Activated B cell treated with CpG ODN at 0.5 μM for 24 hours (primary cell): Measurements from ENCODE around the gene PPFIBP1. TPM values are rescaled to one million over a fixed set of nuclear protein-coding genes. Genes with fewer than 3 reads are reported as not detected.
"Not testable (repeated sequence)": the region's sequence is repeated elsewhere in the genome, so short reads cannot be mapped to it uniquely, and the experiment has no call there.

ENCODE experiments used
- ATAC-seq: fragments of 200-7000 bp; cut with Tn5 transposase; one replicate; pipeline ENCODE4 v1.10.0; 2021; ENCODE audit warnings: low read depth, mild to moderate bottlenecking, moderate library complexity
- CTCF ChIA-PET: fragments of 350-600 bp; sonication (Branson Sonifier 250); formaldehyde crosslinking; loops from one replicate; lab custom pipeline; 2021; ENCODE audit warnings: antibody characterized with exemption; lab: Charles Lee
- POLR2A ChIA-PET: fragments of 350-600 bp; sonication (Branson Sonifier 250); formaldehyde crosslinking; loops from one replicate; lab custom pipeline; 2021; ENCODE audit warnings: antibody characterized with exemption; lab: Charles Lee
- DNase-seq: peaks from one replicate; pipeline ENCODE4 v3.0.0; 2022
- H3K27ac Mint-ChIP-seq: one replicate; pipeline ENCODE4 v1.8.0; 2020; ENCODE audit warnings: mixed read lengths
- H3K27me3 Mint-ChIP-seq: one replicate; pipeline ENCODE4 v1.8.0; 2021; ENCODE audit warnings: mixed read lengths
- H3K36me3 Mint-ChIP-seq: one replicate; pipeline ENCODE4 v1.8.0; 2021; ENCODE audit warnings: low read depth, mixed read lengths
- H3K4me1 Mint-ChIP-seq: one replicate; pipeline ENCODE4 v1.8.0; 2021; ENCODE audit warnings: mixed read lengths
- H3K4me3 Mint-ChIP-seq: one replicate; pipeline ENCODE4 v1.8.0; 2020; ENCODE audit warnings: mild to moderate bottlenecking, mixed read lengths
- H3K9me3 Mint-ChIP-seq: one replicate; pipeline ENCODE4 v1.8.0; 2020; ENCODE audit warnings: mixed read lengths
- CTCF ChIP-seq: fragments of 200-600 bp; IDR thresholded peaks from one replicate; pipeline ENCODE4 v1.8.0; 2022; ENCODE audit warnings: antibody characterized with exemption, mild to moderate bottlenecking
- intact Hi-C: fragments of 100-400 bp; cut with micrococcal nuclease; formaldehyde crosslinking; loops from one replicate; pipeline ENCODE4 v1.15.1; 2024
- total RNA-seq: library from RNA; stranded (reverse); gene quantifications from 2 replicates; pipeline ENCODE4 v1.2.3, GENCODE V29; 2022

Gene PPFIBP1
- total RNA-seq, 1 donor from 2014 or later = 8.1 TPM

- no peak for TF ChIP-seq CTCF
- ChIA-PET POLR2A (no interaction called here), CTCF (interaction anchor here (0.8 to 3.2 kb wide), 6 partner anchors 8 to 208 kb away, joined by 3 to 23 read pairs (median 6); partner anchors contain the start of genes KLHL42 and MANSC4)
- Mint-ChIP-seq H3K9me3 (no peaks in the 10 kb centered on the region), H3K4me1 (no peaks in the 10 kb centered on the region), H3K4me3 (no peak overlapping the region), H3K36me3 (peaks cover 62% of the 10 kb centered on the region), H3K27ac (no peak overlapping the region), H3K27me3 (no peaks in the 10 kb centered on the region)
- ATAC-seq (no peak), DNase-seq (no peak)
- intact Hi-C loops = loop anchor here (1.0 to 5.0 kb wide), 3 partner anchors 49 to 207 kb away; partner anchors contain the start of genes KLHL42 and MANSC4
These were observed 209.8 kb downstream of the PPFIBP1 start for GRCh38 chr12:27733791-27734190.

- CTCF ChIA-PET = interaction anchor here (2.1 to 3.2 kb wide), 3 partner anchors 45 to 207 kb away, joined by 5 to 23 read pairs (median 19); partner anchors contain the start of genes KLHL42 and MANSC4
- POLR2A ChIA-PET, H3K9me3 Mint-ChIP-seq, H3K4me1 Mint-ChIP-seq, H3K4me3 Mint-ChIP-seq, DNase-seq, H3K27me3 Mint-ChIP-seq, H3K27ac Mint-ChIP-seq, ATAC-seq: not testable (repeated sequence)
- peaks cover 61% of the 10 kb centered on the region for H3K36me3 Mint-ChIP-seq
- intact Hi-C loops = loop anchor here (5.0 kb wide), 1 partner anchor 48 kb away; the partner anchor contains the start of genes KLHL42 and MANSC4
These were observed 210.3 kb downstream of the PPFIBP1 start for GRCh38 chr12:27734321-27734720.

DNA sequence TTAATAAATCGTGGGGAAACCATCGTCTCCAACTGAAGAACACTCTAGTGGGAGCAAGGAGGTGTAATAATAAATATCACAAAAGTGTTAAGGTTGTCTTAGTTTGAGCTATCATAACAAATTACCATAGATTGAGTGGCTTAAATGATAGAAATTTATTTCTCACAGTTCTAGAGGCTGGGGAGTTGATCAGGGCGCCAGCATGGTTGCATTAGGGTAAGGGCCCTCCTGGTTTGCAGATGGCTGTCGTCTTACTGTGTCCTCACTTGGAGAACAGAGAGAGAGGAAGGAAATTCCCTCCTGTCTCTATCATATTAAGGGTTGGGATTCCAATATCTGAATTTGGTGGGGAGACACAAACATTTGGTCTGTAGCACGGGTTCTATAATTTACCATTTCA is 219.6 kb downstream of the PPFIBP1 start:
- H3K27me3 Mint-ChIP-seq = no peaks in the 10 kb centered on the region
- no peaks in the 10 kb centered on the region for H3K4me1 Mint-ChIP-seq
- ChIA-PET POLR2A (no interaction called here), CTCF (no interaction called here)
- no peak for DNase-seq
- no peak for ATAC-seq
- intact Hi-C loops = no loop called here
- no peak for TF ChIP-seq CTCF
- peaks cover 73% of the 10 kb centered on the region for H3K36me3 Mint-ChIP-seq
- no peak overlapping the region for H3K27ac Mint-ChIP-seq
- no peaks in the 10 kb centered on the region for H3K9me3 Mint-ChIP-seq
- no peak overlapping the region for H3K4me3 Mint-ChIP-seq

Other genes starting within 250 kb of the PPFIBP1 start
- 4.2 and 5.4 TPM in 2 replicates for gene BMAL2, start 191.4 kb upstream of the PPFIBP1 start, total RNA-seq
- not detected in 2 replicates for gene SMCO2, start 77.5 kb upstream of the PPFIBP1 start, total RNA-seq
- gene REP15, start 172.2 kb downstream of the PPFIBP1 start, total RNA-seq = 0.35 TPM in 1 of 2 replicates, not detected in the other
- gene MRPS35, start 186.6 kb downstream of the PPFIBP1 start, total RNA-seq = 36.2 and 36.8 TPM in 2 replicates